Activated CD4-positive, alpha-beta T cell treated with anti-CD3 and anti-CD28 coated beads, Interleukin-2, amount 10 ng/mL, durations not matched to agents 7 days and 5 days (primary cell): ENCODE data around the gene MIR17HG. TPM values are rescaled to one million over a fixed set of nuclear protein-coding genes. Genes with fewer than 3 reads are reported as not detected.

Experiments used
- CTCF ChIA-PET: fragments of 350-600 bp; sonication (Branson Sonifier 250); formaldehyde crosslinking; loops from one replicate; lab custom pipeline; 2021; ENCODE audit warnings: antibody characterized with exemption; lab: Charles Lee
- POLR2A ChIA-PET: fragments of 350-600 bp; sonication (Branson Sonifier 250); formaldehyde crosslinking; loops from one replicate; lab custom pipeline; 2021; ENCODE audit warnings: antibody characterized with exemption; lab: Charles Lee
- DNase-seq: peaks from one replicate; pipeline ENCODE4 v3.0.0-alpha.2; 2020
- H3K27ac Mint-ChIP-seq: one replicate; pipeline ENCODE4 v1.8.0; 2021; ENCODE audit warnings: mild to moderate bottlenecking, moderate library complexity, mixed read lengths
- H3K27me3 Mint-ChIP-seq: one replicate; pipeline ENCODE4 v1.8.0; 2021; ENCODE audit warnings: mixed read lengths
- H3K36me3 Mint-ChIP-seq: one replicate; pipeline ENCODE4 v1.8.0; 2021; ENCODE audit warnings: low read depth, mixed read lengths
- H3K4me1 Mint-ChIP-seq: one replicate; pipeline ENCODE4 v1.8.0; 2021; ENCODE audit warnings: mixed read lengths
- H3K4me3 Mint-ChIP-seq: one replicate; pipeline ENCODE4 v1.8.0; 2021; ENCODE audit warnings: mild to moderate bottlenecking, moderate library complexity, mixed read lengths
- H3K9me3 Mint-ChIP-seq: one replicate; pipeline ENCODE4 v1.8.0; 2021; ENCODE audit warnings: mixed read lengths
- total RNA-seq, 2 experiments: library from RNA; stranded (reverse); gene quantifications; one replicate each; pipeline ENCODE4 v1.2.3, GENCODE V29; 2021

Gene MIR17HG
- total RNA-seq, 2 experiments from 2014 or later = 8.1 to 8.7 TPM

DNA sequence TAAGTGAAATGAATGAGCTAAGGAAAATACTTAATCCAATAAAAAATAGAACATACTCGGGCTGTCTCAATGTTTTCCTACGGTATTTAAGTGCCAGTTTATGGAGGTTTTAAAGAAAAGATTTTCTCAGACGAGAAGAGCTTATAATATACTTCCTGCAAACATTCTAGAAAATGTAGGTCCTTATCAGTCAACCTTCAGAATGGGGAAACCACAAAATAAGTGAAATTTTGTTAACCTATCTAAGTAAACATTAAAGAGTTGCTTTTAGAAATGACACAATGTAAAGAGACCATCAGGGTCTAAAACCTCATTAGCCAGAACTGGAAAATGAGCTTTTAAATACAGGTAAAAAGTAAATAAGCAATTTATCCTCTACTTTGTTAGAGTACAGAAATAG, 12.1 kb downstream of the MIR17HG start:
- no peak overlapping the region for H3K4me3 Mint-ChIP-seq
- no peak for DNase-seq
- H3K4me1 Mint-ChIP-seq = peaks cover 19% of the 10 kb centered on the region
- H3K36me3 Mint-ChIP-seq = peaks cover 40% of the 10 kb centered on the region
- H3K9me3 Mint-ChIP-seq = no peaks in the 10 kb centered on the region
- H3K27ac Mint-ChIP-seq = no peak overlapping the region
- ChIA-PET CTCF (no interaction called here), POLR2A (no interaction called here)
- H3K27me3 Mint-ChIP-seq = no peaks in the 10 kb centered on the region

DNA sequence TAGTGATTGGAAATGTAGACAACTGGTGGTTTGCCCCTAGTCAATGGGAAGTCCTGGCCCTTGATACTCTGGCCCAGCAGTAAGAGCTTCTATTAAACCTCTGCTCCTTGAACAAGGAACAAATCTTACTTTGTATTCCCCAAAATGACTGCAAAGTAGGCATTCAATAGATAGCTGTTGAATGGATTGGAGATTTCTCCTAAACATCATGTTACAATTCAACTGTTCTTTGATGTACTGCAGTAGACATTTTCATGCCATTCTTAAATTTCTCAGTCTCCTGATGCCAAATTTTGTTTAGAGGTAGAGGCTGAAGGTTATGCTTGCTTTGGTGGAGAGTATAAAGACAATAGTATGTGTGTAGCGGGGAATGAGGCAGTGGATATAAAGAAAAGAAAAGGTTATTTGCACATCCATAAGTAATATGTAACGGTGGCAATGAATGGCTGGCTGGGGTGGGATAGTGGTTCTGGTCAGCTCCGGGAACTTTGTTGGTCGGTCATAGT, 12.8 kb downstream of the MIR17HG start:
- Mint-ChIP-seq H3K4me3 (no peak overlapping the region), H3K27me3 (no peaks in the 10 kb centered on the region), H3K27ac (no peak overlapping the region), H3K36me3 (peaks cover 37% of the 10 kb centered on the region), H3K9me3 (no peaks in the 10 kb centered on the region), H3K4me1 (peaks cover 16% of the 10 kb centered on the region)
- ChIA-PET CTCF (interaction anchor here (0.7 kb wide), 1 partner anchor 11 kb away, joined by 3 read pairs; no protein-coding TSS in a partner anchor), POLR2A (no interaction called here)
- DNase-seq = no peak

DNA sequence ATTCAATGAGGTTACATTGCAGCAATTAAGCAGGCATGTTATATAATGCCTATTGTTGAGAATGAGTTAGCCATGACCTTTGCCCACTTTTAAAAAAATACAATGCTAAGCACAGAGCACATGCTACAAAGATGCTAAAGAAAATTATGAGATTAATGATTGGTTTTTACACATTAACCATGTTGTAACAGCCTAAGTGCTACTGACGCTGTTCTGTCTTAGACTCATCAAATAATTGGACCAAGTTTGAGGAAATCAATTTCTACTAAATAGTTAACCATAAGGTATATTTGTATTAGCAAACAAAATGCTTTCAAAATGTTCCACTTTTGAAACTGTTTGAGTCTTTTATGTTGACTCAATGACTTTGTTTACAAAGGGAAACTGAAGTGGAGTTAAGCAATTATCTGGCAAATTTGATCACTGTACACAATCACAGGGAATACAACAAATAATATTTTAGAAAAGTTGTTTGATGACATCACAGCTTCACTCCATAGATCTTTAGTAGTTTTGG, 14.3 kb downstream of the MIR17HG start:
- CTCF ChIA-PET = no interaction called here
- H3K9me3 Mint-ChIP-seq = no peaks in the 10 kb centered on the region
- peaks cover 23% of the 10 kb centered on the region for H3K36me3 Mint-ChIP-seq
- POLR2A ChIA-PET = no interaction called here
- H3K4me1 Mint-ChIP-seq = peaks cover 12% of the 10 kb centered on the region
- H3K27ac Mint-ChIP-seq = no peak overlapping the region
- no peak for DNase-seq
- no peaks in the 10 kb centered on the region for H3K27me3 Mint-ChIP-seq
- H3K4me3 Mint-ChIP-seq = no peak overlapping the region

DNA sequence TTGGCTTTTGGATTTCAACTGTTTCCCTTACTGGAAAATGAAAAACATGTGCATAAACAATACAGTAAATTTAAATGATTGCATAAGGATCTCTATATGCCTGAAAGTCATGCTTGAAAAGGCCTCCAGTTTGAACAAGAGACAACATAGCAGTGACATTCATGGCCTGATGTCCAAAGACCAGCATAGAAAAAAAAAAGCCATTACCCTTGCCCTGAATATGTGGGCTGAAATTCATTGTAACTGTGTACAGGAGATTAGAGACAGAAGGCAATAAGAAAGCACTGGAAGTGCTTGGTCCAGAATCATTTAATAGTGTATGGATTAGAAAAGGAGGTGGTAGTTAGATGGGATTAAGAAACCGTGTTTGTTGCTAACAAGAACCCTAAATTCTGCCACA, 15.4 kb downstream of the MIR17HG start:
- Mint-ChIP-seq H3K4me3 (no peak overlapping the region), H3K27me3 (no peaks in the 10 kb centered on the region), H3K27ac (no peak overlapping the region), H3K4me1 (peaks cover 11% of the 10 kb centered on the region), H3K9me3 (no peaks in the 10 kb centered on the region), H3K36me3 (peaks cover 17% of the 10 kb centered on the region)
- ChIA-PET POLR2A (no interaction called here), CTCF (interaction anchor here (1.3 kb wide), 1 partner anchor 13 kb away, joined by 3 read pairs; no protein-coding TSS in a partner anchor)
- no peak for DNase-seq

DNA sequence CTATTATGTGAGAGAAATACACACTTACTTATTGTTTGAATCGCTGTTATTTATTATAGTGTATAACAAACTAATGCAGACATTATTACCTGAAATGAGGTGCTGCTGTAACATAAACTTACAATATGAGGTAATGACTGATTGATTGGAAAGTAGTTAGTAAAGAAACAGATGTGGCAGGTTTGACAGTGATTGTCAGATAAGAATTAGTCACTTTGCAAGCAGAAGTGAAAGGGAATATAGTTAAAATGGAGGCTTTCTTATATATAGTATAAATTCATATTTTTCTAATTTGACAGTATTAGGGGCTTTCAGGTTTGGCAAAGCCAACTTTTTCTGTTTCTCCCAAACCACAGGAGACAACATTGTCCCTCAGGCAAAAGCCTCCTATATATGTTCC, 20.6 kb downstream of the MIR17HG start:
- peaks cover 5% of the 10 kb centered on the region for H3K36me3 Mint-ChIP-seq
- no peaks in the 10 kb centered on the region for H3K9me3 Mint-ChIP-seq
- H3K4me3 Mint-ChIP-seq = no peak overlapping the region
- ChIA-PET POLR2A (no interaction called here), CTCF (interaction anchor here (0.8 kb wide), 1 partner anchor 35 kb away, joined by 3 read pairs; no protein-coding TSS in a partner anchor)
- no peaks in the 10 kb centered on the region for H3K27me3 Mint-ChIP-seq
- H3K27ac Mint-ChIP-seq = no peak overlapping the region
- H3K4me1 Mint-ChIP-seq = peaks cover 5% of the 10 kb centered on the region
- no peak for DNase-seq

DNA sequence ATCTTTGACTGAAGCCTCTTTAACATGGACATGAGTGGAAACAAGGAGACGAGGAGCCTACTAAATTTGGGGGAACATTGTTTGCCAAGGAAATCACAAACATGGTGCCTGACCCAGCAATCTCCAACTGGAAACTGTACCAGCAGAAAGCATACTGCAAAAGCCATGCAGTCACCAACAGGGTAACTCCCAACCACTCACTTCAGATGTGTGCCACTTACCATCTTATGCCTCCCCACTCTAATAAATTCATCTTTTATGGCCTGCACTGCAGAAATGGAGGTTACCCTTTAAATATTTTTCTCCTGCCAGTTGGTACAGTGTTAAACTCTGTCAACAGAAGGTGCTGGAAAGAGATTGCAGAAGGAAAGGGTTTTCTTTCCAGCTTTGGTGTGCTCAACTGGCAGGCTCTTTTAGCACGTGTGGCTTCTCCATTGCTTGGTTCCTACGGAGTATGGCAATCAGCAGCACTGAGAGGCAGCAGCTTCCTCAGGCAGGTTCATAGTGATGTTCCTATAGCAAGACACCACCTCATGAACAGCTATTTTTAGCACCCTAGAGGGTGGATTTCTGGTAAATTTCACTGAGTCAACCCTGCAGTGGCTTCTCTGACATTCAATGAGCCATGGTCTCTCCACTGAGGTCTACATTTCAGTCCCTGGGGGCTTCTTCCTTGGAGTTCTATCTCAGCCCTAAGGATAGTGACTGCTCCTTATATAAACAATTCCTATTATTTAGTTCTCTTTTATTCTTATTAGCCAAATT, 21.4 kb downstream of the MIR17HG start:
- Mint-ChIP-seq H3K27ac (no peak overlapping the region), H3K27me3 (no peaks in the 10 kb centered on the region), H3K4me1 (peaks cover 5% of the 10 kb centered on the region), H3K9me3 (no peaks in the 10 kb centered on the region), H3K36me3 (peaks cover 5% of the 10 kb centered on the region), H3K4me3 (no peak overlapping the region)
- no peak for DNase-seq
- POLR2A ChIA-PET = no interaction called here
- CTCF ChIA-PET = interaction anchor here (0.7 to 0.8 kb wide), 2 partner anchors 29 to 36 kb away, joined by 3 read pairs; no protein-coding TSS in a partner anchor

DNA sequence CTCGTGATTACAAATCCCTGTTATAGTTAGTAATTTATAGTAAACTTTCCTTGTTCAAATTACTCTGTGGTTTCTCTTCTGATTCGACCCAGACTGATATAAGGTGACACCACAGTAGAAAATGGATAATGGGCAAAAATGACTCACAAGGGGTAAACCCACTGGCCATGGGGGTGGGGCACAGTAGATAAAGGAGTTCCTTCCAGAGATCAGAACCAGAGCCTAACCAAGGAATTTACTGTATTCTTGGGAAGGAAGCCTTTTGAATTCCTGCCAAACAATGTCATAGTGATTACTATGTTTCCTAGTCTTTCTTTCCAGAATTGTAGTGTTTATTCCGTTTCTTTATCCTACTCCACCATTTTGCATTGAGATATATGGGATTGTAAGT, 21.9 kb downstream of the MIR17HG start:
- Mint-ChIP-seq H3K27ac (no peak overlapping the region), H3K27me3 (no peaks in the 10 kb centered on the region), H3K4me1 (peaks cover 6% of the 10 kb centered on the region), H3K4me3 (no peak overlapping the region), H3K36me3 (peaks cover 5% of the 10 kb centered on the region), H3K9me3 (no peaks in the 10 kb centered on the region)
- no peak for DNase-seq
- ChIA-PET POLR2A (no interaction called here), CTCF (no interaction called here)

DNA sequence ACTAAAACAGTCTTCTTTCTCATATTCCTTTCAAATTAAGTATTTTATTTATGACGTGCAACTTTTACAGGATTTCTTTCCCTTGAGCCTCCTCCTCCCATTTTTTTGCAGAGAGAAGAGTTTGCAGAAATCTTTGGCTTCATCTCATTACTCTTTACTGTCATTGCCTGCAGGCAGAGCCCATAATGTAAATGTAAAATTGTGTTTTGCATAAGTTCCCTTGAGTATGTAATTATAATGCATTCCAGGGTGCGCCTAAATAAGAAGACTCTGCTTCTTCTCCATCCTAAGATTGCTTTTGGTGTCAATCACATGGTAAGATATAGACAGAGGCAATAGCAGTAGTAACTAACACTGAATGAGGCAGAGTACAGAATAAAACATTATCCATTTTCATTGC, 23.0 kb downstream of the MIR17HG start:
- Mint-ChIP-seq H3K27ac (no peak overlapping the region), H3K4me1 (peaks cover 15% of the 10 kb centered on the region), H3K9me3 (no peaks in the 10 kb centered on the region), H3K36me3 (peaks cover 1% of the 10 kb centered on the region), H3K4me3 (no peak overlapping the region), H3K27me3 (no peaks in the 10 kb centered on the region)
- ChIA-PET CTCF (no interaction called here), POLR2A (no interaction called here)
- no peak for DNase-seq

DNA sequence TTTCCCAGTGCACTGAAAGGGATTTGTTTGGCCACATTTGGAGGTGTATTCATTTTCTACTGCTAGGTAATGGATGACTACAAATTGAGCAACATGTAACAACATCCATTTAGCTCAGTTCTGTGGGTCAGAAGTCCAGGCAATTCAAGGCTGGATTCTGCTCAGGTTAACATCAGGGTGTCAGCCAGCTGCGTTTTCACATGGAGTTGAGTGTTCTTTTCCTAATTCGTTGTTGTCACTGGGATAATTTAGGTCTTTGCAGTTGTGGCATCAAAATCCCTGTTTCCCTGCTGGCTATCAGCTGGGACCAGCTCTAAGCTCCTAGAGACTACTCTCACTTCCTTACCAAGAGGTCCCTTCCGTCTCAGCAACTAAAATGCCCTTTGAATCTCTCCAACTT, 25.4 kb downstream of the MIR17HG start:
- H3K27me3 Mint-ChIP-seq = peaks cover 2% of the 10 kb centered on the region
- no peaks in the 10 kb centered on the region for H3K36me3 Mint-ChIP-seq
- no peaks in the 10 kb centered on the region for H3K9me3 Mint-ChIP-seq
- H3K27ac Mint-ChIP-seq = no peak overlapping the region
- no peak overlapping the region for H3K4me3 Mint-ChIP-seq
- peaks cover 13% of the 10 kb centered on the region for H3K4me1 Mint-ChIP-seq
- POLR2A ChIA-PET = no interaction called here
- CTCF ChIA-PET = interaction anchor here (0.5 to 1.8 kb wide), 3 partner anchors 23 to 225 kb away, joined by 3 to 5 read pairs (median 5); no protein-coding TSS in a partner anchor
- DNase-seq = no peak

DNA sequence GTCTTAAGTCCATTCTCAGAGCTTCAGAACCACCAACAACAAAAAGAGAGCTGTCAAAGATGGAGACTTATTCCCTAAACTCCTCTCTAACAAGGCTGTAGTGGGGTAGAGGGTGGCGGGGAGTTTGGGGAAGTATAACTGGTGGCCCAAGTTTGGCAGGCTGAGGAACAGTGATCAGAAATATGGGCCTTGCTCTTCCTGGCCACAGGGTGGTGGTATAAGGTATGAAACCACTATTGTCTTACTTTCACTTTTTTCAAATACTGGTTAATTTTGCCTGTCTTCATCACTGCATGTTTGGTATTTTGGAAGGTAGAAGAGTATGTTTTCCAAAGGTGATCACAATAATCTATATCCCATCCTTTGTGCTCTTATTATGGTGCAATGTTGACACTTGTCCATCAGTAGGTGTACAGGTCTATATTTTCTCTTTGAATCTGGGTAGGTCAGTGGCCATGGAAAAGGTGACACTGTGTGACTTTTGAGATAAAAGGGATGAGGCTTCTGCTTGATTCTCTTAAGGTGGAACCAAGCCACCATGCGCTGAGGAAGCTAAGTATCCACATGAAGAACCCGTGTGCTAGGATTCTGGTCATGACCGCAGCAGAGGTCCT, 27.7 kb downstream of the MIR17HG start:
- Mint-ChIP-seq H3K27me3 (peaks cover 2% of the 10 kb centered on the region), H3K27ac (no peak overlapping the region), H3K4me3 (no peak overlapping the region), H3K4me1 (peaks cover 10% of the 10 kb centered on the region), H3K36me3 (no peaks in the 10 kb centered on the region), H3K9me3 (no peaks in the 10 kb centered on the region)
- CTCF ChIA-PET = interaction anchor here (1.3 kb wide), 1 partner anchor 15 kb away, joined by 3 read pairs; no protein-coding TSS in a partner anchor
- POLR2A ChIA-PET = no interaction called here
- DNase-seq = peak; percentile 17

DNA sequence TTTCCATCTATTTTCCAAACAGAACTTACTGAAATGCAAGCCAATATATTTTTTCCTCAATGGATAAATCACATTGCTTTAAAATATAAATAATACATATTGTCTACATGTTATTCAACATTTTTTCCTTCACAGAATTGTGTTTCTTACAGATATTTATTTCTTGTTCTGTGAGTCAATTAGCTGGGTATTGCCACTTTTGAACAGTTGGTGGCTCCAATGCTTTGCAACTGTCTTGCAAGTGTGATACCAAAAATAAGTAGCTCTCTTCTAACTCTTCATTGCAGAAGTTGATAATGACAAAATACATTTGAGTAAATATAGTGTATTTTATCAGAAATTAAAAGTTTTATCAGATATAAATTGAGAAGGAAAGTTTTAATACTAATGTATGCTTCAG, 33.9 kb downstream of the MIR17HG start:
- no peaks in the 10 kb centered on the region for H3K4me1 Mint-ChIP-seq
- H3K27me3 Mint-ChIP-seq = peaks cover 17% of the 10 kb centered on the region
- DNase-seq = no peak
- CTCF ChIA-PET = no interaction called here
- H3K36me3 Mint-ChIP-seq = no peaks in the 10 kb centered on the region
- no peak overlapping the region for H3K4me3 Mint-ChIP-seq
- POLR2A ChIA-PET = no interaction called here
- no peak overlapping the region for H3K27ac Mint-ChIP-seq
- H3K9me3 Mint-ChIP-seq = no peaks in the 10 kb centered on the region

DNA sequence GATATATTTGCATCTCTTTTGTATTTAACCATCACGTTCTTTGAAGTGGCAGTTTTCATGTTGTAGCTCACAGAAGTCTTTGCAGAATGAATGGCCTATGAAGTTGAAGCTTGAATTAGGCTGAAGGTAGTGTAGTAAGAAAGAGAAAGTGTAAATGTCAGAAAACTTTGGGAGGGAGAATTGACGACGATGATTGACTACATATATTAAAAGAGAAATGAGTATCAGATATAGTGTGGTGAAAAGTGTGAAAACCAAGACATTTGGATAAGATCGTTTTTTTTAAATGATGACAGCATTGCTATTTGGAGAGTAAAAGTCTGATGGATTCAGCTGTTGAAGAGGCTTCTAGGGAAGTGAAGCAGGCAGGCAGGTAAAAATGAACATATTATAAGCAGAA, 36.3 kb downstream of the MIR17HG start:
- CTCF ChIA-PET = no interaction called here

DNA sequence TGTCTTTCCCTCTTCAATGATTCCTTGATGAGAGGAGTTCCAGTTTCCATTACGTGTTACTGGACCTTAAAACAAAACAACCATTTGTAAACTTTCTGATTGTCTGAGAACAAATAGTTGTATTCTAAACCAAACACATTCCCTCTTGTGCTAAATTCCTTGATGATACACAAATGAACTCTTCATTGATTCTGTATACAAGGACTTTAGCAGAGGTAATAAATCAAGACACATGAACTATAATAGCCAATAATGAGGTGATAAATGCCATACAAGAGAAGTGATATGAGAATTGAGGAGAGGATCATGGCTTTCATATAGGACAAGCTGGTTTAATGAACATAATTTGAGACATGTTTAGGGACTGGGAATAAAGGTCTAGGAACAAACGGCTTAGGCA, 37.4 kb downstream of the MIR17HG start:
- Mint-ChIP-seq H3K4me3 (no peak overlapping the region), H3K9me3 (no peaks in the 10 kb centered on the region), H3K27ac (no peak overlapping the region), H3K4me1 (no peaks in the 10 kb centered on the region), H3K27me3 (peaks cover 29% of the 10 kb centered on the region), H3K36me3 (no peaks in the 10 kb centered on the region)
- ChIA-PET POLR2A (no interaction called here), CTCF (no interaction called here)
- no peak for DNase-seq

More for the DNA sequence above, 36.3 kb downstream of the MIR17HG start:
- H3K36me3 Mint-ChIP-seq = no peaks in the 10 kb centered on the region
- H3K27me3 Mint-ChIP-seq = peaks cover 22% of the 10 kb centered on the region
- POLR2A ChIA-PET = interaction anchor here (0.6 kb wide), 1 partner anchor 59 kb away, joined by 7 read pairs; no protein-coding TSS in a partner anchor
- H3K4me1 Mint-ChIP-seq = no peaks in the 10 kb centered on the region
- no peak overlapping the region for H3K27ac Mint-ChIP-seq
- no peak overlapping the region for H3K4me3 Mint-ChIP-seq
- no peak for DNase-seq
- no peaks in the 10 kb centered on the region for H3K9me3 Mint-ChIP-seq
